ENCODE results near the gene TIMP2.

Gene TIMP2

DNA sequence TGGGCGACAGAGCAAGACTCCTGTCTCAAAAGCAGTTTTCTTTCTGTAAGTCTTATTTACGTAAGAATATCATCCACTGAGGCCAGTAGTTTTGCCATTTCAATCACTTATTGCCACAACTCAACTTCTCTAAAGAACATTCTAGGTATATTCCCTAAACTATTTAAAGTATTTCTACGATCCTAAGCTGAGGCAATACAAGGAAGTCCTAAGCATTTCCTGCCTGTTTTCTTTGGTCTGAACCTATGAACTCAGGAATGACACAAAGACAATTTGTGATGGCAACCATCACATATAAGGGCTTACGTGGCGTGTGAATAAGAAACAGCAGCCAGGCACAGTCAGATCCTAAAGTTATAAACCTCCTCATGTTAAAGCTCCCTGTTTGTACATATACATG lies 98.8 kb downstream of the TIMP2 start:
- in situ Hi-C loops (cut with HindIII; ENCODE audit: low sequenced_read_pairs): loop anchor here (25.0 kb wide), 1 partner anchor 339 kb away; no protein-coding TSS in a partner anchor
- TF ChIP-seq, protein P1, sequence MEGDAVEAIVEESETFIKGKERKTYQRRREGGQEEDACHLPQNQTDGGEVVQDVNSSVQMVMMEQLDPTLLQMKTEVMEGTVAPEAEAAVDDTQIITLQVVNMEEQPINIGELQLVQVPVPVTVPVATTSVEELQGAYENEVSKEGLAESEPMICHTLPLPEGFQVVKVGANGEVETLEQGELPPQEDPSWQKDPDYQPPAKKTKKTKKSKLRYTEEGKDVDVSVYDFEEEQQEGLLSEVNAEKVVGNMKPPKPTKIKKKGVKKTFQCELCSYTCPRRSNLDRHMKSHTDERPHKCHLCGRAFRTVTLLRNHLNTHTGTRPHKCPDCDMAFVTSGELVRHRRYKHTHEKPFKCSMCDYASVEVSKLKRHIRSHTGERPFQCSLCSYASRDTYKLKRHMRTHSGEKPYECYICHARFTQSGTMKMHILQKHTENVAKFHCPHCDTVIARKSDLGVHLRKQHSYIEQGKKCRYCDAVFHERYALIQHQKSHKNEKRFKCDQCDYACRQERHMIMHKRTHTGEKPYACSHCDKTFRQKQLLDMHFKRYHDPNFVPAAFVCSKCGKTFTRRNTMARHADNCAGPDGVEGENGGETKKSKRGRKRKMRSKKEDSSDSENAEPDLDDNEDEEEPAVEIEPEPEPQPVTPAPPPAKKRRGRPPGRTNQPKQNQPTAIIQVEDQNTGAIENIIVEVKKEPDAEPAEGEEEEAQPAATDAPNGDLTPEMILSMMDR (IDR thresholded peaks at IDR 0.05; ENCODE audit: low read depth, low read length, missing control alignments): no peak
- no peak for DNase-seq (ENCODE audit: low read depth)
- H3K4me3 ChIP-seq (ENCODE audit: low read depth, low read length): no peak overlapping the region

DNA sequence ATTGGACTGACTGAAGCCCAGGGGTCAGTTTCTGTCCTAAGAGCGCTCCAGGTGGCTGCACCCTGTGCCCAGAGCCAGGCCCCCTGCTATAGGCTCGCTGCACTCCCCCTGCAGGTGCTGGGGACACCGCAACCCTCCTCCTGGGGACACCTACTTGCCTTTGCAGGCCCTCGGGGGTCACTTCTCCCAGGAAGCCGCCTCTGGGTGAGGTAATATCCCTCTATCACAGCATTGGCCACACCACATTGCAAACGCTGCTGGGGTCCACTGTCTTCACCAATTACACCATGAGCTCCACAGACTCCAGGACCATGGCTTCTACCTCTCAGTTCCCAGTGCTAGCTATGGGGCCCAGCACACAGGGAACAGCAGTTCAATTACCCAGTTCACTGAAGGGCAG lies 99.5 kb downstream of the TIMP2 start:
- in situ Hi-C loops (cut with HindIII; ENCODE audit: low sequenced_read_pairs): loop anchor here (25.0 kb wide), 1 partner anchor 338 kb away; no protein-coding TSS in a partner anchor
- TF ChIP-seq, protein P1 (IDR thresholded peaks at IDR 0.05; ENCODE audit: low read depth, low read length, missing control alignments): no peak
- no peak overlapping the region for H3K4me3 ChIP-seq (ENCODE audit: low read depth, low read length)
- no peak for DNase-seq (ENCODE audit: low read depth)

DNA sequence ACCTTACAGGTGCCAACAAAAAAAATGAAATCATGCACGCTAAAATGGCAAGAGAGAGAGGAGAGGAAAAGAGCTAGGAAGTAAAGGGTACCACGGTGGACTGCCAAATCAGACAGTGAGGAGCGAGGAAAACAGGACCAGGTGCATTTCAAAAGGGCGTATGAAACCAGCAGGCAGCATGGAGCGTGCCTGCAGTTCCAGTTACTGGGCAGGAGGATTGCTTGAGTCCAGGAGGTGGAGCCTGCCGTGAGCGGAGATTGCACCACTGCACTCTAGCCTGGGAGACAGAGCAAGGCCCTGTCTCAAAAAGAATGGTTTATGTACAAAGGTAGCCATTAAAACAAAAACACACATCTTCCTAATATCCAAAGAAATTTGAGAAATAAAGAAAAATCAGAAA lies 100.9 kb downstream of the TIMP2 start:
- TF ChIP-seq, protein P1 (IDR thresholded peaks at IDR 0.05; ENCODE audit: low read depth, low read length, missing control alignments): no peak
- no peak for DNase-seq (ENCODE audit: low read depth)
- H3K4me3 ChIP-seq (ENCODE audit: low read depth, low read length): no peak overlapping the region
- in situ Hi-C loops (cut with HindIII; ENCODE audit: low sequenced_read_pairs): no loop called here

DNA sequence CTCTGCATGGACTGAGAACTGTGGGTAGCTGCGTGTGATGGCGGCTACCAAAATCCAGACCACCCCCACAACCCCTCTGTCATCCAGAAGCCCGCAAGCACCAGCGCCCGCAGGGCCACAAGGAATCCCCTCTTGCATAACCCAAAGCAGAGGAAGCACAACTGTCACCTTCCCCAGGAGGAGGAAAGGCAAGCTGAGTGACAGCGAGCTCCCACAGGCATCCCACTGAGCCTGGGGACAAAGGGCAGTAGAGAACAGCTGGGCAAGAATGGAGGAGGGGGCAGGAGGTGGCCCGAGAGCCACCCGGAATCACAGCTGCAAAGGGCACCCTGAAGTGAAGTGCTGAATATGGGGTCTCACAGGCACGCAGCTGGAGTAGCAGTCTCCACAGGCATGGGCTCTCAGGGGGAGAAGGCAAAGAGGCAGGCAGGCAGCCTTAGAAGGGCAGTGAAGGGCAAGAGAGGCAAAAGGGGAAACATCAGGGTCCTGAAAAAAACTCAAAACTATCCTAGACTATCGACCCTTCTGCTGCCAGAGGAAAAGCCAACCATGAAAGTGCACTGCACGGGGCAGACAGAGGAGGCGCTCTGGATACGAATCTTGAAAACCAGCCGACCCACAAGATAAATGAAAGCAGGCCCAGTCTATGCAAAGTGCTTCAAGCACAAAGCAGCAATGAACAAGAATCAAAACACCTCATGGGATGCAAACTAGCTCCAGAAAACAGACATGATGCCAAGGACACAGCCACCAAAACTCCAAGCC lies 101.7 kb downstream of the TIMP2 start:
- H3K4me3 ChIP-seq (ENCODE audit: low read depth, low read length): no peak overlapping the region
- TF ChIP-seq, protein P1 (IDR thresholded peaks at IDR 0.05; ENCODE audit: low read depth, low read length, missing control alignments): no peak
- in situ Hi-C loops (cut with HindIII; ENCODE audit: low sequenced_read_pairs): no loop called here
- DNase-seq (ENCODE audit: low read depth): no peak

DNA sequence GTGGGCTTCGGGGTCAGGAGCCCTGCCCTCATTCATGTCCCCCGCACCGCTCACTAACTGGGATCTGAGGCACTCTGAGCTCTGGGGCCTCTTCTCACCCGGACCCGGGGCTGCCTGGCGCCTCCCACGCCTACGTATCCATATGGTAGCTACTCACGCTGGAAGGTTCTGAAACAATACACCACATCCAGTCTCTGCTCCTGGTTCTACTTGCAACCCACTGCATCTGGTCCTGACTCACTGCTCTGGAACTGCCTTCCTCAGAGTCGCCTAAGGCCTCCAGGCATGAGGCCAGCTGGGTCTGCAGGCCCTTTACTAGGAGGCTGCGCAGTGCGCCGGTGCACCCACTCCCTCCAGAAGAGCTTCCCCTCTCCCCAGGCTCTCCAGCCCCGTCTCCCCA lies 102.6 kb downstream of the TIMP2 start:
- in situ Hi-C loops (cut with HindIII; ENCODE audit: low sequenced_read_pairs): no loop called here
- TF ChIP-seq, protein P1 (IDR thresholded peaks at IDR 0.05; ENCODE audit: low read depth, low read length, missing control alignments): no peak
- no peak overlapping the region for H3K4me3 ChIP-seq (ENCODE audit: low read depth, low read length)
- peak; percentile 46 for DNase-seq (ENCODE audit: low read depth)

DNA sequence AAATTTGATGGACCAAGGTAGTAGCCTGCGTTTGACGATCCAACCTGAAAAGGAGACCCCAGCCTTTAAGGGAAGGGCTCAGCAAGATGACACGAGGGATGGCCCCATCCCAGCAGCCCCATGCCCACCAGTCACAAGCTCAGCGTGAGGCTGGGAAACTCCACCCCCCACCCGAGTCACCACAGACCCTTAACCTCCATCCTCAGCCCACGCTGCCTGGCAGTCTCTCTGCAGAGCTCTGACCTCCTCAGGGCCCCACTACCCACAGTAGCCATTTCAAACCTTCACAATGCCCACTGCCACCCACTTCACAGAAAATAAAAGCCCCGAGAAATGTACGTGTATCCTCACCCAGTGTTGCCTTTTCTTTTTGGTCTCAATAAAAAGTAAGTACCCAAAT lies 103.2 kb downstream of the TIMP2 start:
- no peak for DNase-seq (ENCODE audit: low read depth)
- TF ChIP-seq, protein P1 (IDR thresholded peaks at IDR 0.05; ENCODE audit: low read depth, low read length, missing control alignments): no peak
- H3K4me3 ChIP-seq (ENCODE audit: low read depth, low read length): no peak overlapping the region
- in situ Hi-C loops (cut with HindIII; ENCODE audit: low sequenced_read_pairs): no loop called here
